Anterior cingulate cortex (tissue), 58 donors: ENCODE data around the gene RAB11FIP3.

Source experiments
- DNase-seq, 58 donors: peaks; one replicate each; lab custom pipeline; 2025; lab: John Stamatoyannopoulos, UW

Gene RAB11FIP3

GRCh38 chr16:540645-541340 lies 115.3 kb downstream of the RAB11FIP3 start:
- no peak for DNase-seq

- DNase-seq: no peak
Observed at GRCh38 chr16:543301-544164, 118.1 kb downstream of the RAB11FIP3 start.

GRCh38 chr16:544517-544916 lies 119.1 kb downstream of the RAB11FIP3 start:
- DNase-seq: no peak

GRCh38 chr16:546909-547770 lies 121.7 kb downstream of the RAB11FIP3 start:
- peak in 26 of 58 donors; percentile 3 to 73 (median 25) for DNase-seq

- no peak for DNase-seq
Observed at GRCh38 chr16:548586-548985, 123.1 kb downstream of the RAB11FIP3 start.

GRCh38 chr16:549544-550263 lies 124.3 kb downstream of the RAB11FIP3 start:
- no peak for DNase-seq

GRCh38 chr16:551210-551609 lies 125.8 kb downstream of the RAB11FIP3 start:
- no peak for DNase-seq

GRCh38 chr16:552171-552570 lies 126.7 kb downstream of the RAB11FIP3 start:
- no peak for DNase-seq

- DNase-seq: no peak
Observed at GRCh38 chr16:553601-554296, 128.3 kb downstream of the RAB11FIP3 start.

GRCh38 chr16:554297-554621 lies 128.8 kb downstream of the RAB11FIP3 start:
- DNase-seq: no peak

GRCh38 chr16:554640-555365 lies 129.4 kb downstream of the RAB11FIP3 start:
- DNase-seq: no peak

GRCh38 chr16:555528-556473 lies 130.4 kb downstream of the RAB11FIP3 start:
- no peak for DNase-seq

GRCh38 chr16:556474-557173 lies 131.2 kb downstream of the RAB11FIP3 start:
- DNase-seq: no peak

GRCh38 chr16:557463-558297 lies 132.2 kb downstream of the RAB11FIP3 start:
- no peak for DNase-seq

GRCh38 chr16:558298-559020 lies 133.0 kb downstream of the RAB11FIP3 start:
- no peak for DNase-seq

- no peak for DNase-seq
Observed at GRCh38 chr16:559021-559380, 133.6 kb downstream of the RAB11FIP3 start.
